Fibroblast of peridontal ligament (primary cell): ENCODE results near the gene CELA3A.
"Not testable (repeated sequence)": the region's sequence is repeated elsewhere in the genome, so short reads cannot be mapped to it uniquely, and the experiment has no call there.

Experiments used
- DNase-seq: peaks from one replicate; pipeline ENCODE4 v3.0.0-alpha.2; 2010; ENCODE audit errors: extremely low read depth

CELA3A gene

GRCh38 chr1:22018583-22019559 lies 17.4 kb downstream of the CELA3A start:
- peak; percentile 84 for DNase-seq

GRCh38 chr1:22021061-22021460 lies 19.6 kb downstream of the CELA3A start:
- no peak for DNase-seq

GRCh38 chr1:22024485-22025367 lies 23.3 kb downstream of the CELA3A start:
- peak; percentile 38 for DNase-seq

- peak; percentile 91 for DNase-seq
Observed at GRCh38 chr1:22025368-22026155, 24.1 kb downstream of the CELA3A start.

- DNase-seq: no peak
Observed at GRCh38 chr1:22026924-22027289, 25.4 kb downstream of the CELA3A start.

- no peak for DNase-seq
Observed at GRCh38 chr1:22030057-22030456, 28.6 kb downstream of the CELA3A start.

GRCh38 chr1:22030473-22030872 lies 29.0 kb downstream of the CELA3A start:
- no peak for DNase-seq

- DNase-seq: no peak
Observed at GRCh38 chr1:22031214-22031962, 29.9 kb downstream of the CELA3A start.

GRCh38 chr1:22034834-22035233 lies 33.4 kb downstream of the CELA3A start:
- not testable (repeated sequence) for DNase-seq

- DNase-seq: no peak
Observed at GRCh38 chr1:22037520-22037919, 36.1 kb downstream of the CELA3A start.

- no peak for DNase-seq
Observed at GRCh38 chr1:22038036-22038435, 36.6 kb downstream of the CELA3A start.

GRCh38 chr1:22039594-22040285 lies 38.3 kb downstream of the CELA3A start:
- DNase-seq: peak; percentile 70

- DNase-seq: no peak
Observed at GRCh38 chr1:22040286-22040623, 38.8 kb downstream of the CELA3A start.

GRCh38 chr1:22041505-22041904 lies 40.0 kb downstream of the CELA3A start:
- DNase-seq: no peak

GRCh38 chr1:22043198-22043769 lies 41.8 kb downstream of the CELA3A start:
- no peak for DNase-seq

- DNase-seq: peak; percentile 91
Observed at GRCh38 chr1:22044690-22045420, 43.4 kb downstream of the CELA3A start.

GRCh38 chr1:22045604-22046228 lies 44.3 kb downstream of the CELA3A start:
- no peak for DNase-seq

- peak; percentile 50 for DNase-seq
Observed at GRCh38 chr1:22048351-22049192, 47.1 kb downstream of the CELA3A start.
